Measurements from ENCODE around the gene CFAP57. TPM values are rescaled to one million over a fixed set of nuclear protein-coding genes. Genes with fewer than 3 reads are reported as not detected.

Gene CFAP57
- total RNA-seq: not detected

GRCh38 chr1:43171876-43172526 lies at the start of gene CFAP57, which contains the start of gene EBNA1BP2:
Gene CFAP57 (plus strand): TSS chr1:43172330. CDS start chr1:43172754, 424 bp downstream.
Gene EBNA1BP2 (minus strand): TSS chr1:43172290. CDS start chr1:43172118, 172 bp downstream.

GRCh38 chr1:43269627-43270375 lies 97.7 kb downstream of the CFAP57 start, which contains the start of gene TMEM125:
Gene TMEM125 (plus strand): TSS chr1:43269983. CDS start chr1:43272723, 2,740 bp downstream.

GRCh38 chr1:43285269-43285990 lies 113.3 kb downstream of the CFAP57 start, which contains the start of gene C1orf210:
Gene C1orf210 (minus strand): TSS chr1:43285581. CDS start chr1:43283270, 2,311 bp downstream.

GRCh38 chr1:43300378-43301094 lies 128.4 kb downstream of the CFAP57 start, which contains the start of gene TIE1:
Gene TIE1 (plus strand): TSS chr1:43300982. CDS start chr1:43301072, 90 bp downstream.

Small RNAs within 50 kb of the gene (small RNA-seq; reads per million reads assigned to genes)
- gene RNA5SP46: 0 reads per million in 2 donors

Other genes with a start within 250 kb of the CFAP57 start
- 10 to 100 TPM; 19.3 to 53.3 TPM for gene SLC2A1, start 213.5 kb upstream of the CFAP57 start, total RNA-seq
- 100 to 1,000 TPM in 1 of 2 donors, 10 to 100 TPM in 1; 55.4 to 108 TPM for gene EBNA1BP2, start within 50 bp of the CFAP57 start, total RNA-seq
- not detected for gene TMEM125, start 97.7 kb downstream of the CFAP57 start, total RNA-seq
- gene C1orf210, start 113.3 kb downstream of the CFAP57 start, total RNA-seq: not detected
- not detected for gene TIE1, start 128.7 kb downstream of the CFAP57 start, total RNA-seq
- not detected for gene MPL, start 165.5 kb downstream of the CFAP57 start, total RNA-seq
- gene CDC20, start 186.7 kb downstream of the CFAP57 start, total RNA-seq: 100 to 1,000 TPM in 1 of 2 donors, 10 to 100 TPM in 1; 39.6 to 135 TPM
- 10 to 100 TPM; 43.4 to 54.3 TPM for gene ELOVL1, start 195.7 kb downstream of the CFAP57 start, total RNA-seq
- gene MED8, start 217.5 kb downstream of the CFAP57 start, total RNA-seq: 10 to 100 TPM; 39.6 to 57.3 TPM
- gene SZT2, start 217.6 kb downstream of the CFAP57 start, total RNA-seq: 10 to 100 TPM; 23.6 to 34.1 TPM